ENCODE results near the gene RTEL1. TPM values are rescaled to one million over a fixed set of nuclear protein-coding genes. Genes with fewer than 3 reads are reported as not detected.
A peak's percentile ranks its signal among the peaks of the same experiment; 100 is the strongest.
"Not testable (repeated sequence)": the region's sequence is repeated elsewhere in the genome, so short reads cannot be mapped to it uniquely, and the experiment has no call there.

RTEL1 gene
- total and polyA plus RNA-seq, 9 of the 15 experiments (the other 6 are each of a cell fraction or from before 2014, with no cell fraction given) = 0.36 to 61.0 (median 17.9) TPM

GRCh38 chr20:63628246-63628975 is 29.7 kb upstream of the RTEL1 start (continued):
- TF ChIP-seq KAT7 (CRISPR knock-in tag; IDR thresholded peaks at IDR 0.05; ENCODE audit: borderline replicate concordance) (0 out of 2 replicates have a peak, but pooled peaks have one; percentile 85), POLR2B (IDR thresholded peaks at IDR 0.05; ENCODE audit: low read depth, partially characterized antibody) (peak; percentile 63), DACH1 (IDR thresholded peaks at IDR 0.05; ENCODE audit: partially characterized antibody) (peak; percentile 72)

GRCh38 chr20:63630956-63631355 is 27.2 kb upstream of the RTEL1 start:
- H2AFZ ChIP-seq (ENCODE audit: low read depth, low read length); H3K9me1 ChIP-seq (ENCODE audit: control insufficient read depth, insufficient read depth, low read length); in situ Hi-C loops (cut with MboI); ATAC-seq; H4K20me1 ChIP-seq (replicated peaks; ENCODE audit: control insufficient read depth, insufficient read depth, low read length); H3K4me3 ChIP-seq; CTCF ChIA-PET (ENCODE audit: low intra/inter-chr PET ratio); BruUV-seq (replicated peaks); H3K27me3 ChIP-seq (ENCODE audit: control insufficient read depth in 2 of 2, insufficient read depth in 2 of 2, low read length in 2 of 2); FAIRE-seq; DNase-seq (ENCODE audit: extremely low read depth in 1 of 4, low spot score in 3 of 4); H3K27ac ChIP-seq (ENCODE audit: extremely low read depth, low read depth, low read length); H3K36me3 ChIP-seq (ENCODE audit: control insufficient read depth, insufficient read depth, low read length); intact Hi-C loops (cut with micrococcal nuclease); H3K9me3 ChIP-seq (replicated peaks; ENCODE audit: control insufficient read depth, insufficient read depth, low read depth, low read length); H3K4me2 ChIP-seq (ENCODE audit: insufficient read depth, low read length); POLR2A ChIA-PET: not testable (repeated sequence)
- 87% methylated on average over 6 of the region's 6 CpGs for WGBS (ENCODE audit: insufficient coverage, low coverage, missing lambda C conversion rate)
- Histone ChIP-seq H3K9ac (ENCODE audit: insufficient read depth in 1 of 2, low read depth in 2 of 2, low read length in 2 of 2) (peak overlapping the region in 1 of 2 experiments; percentile 61; a peak in 1 of 4 replicates), H3K4me1 (replicated peaks in 1 of 2; ENCODE audit: control insufficient read depth in 2 of 2, insufficient read depth in 2 of 2, low read length in 2 of 2) (peaks cover 5 to 31% of the 10 kb centered on the region in 2 experiments; a peak in 4 of 5 replicates), H3K79me2 (ENCODE audit: control insufficient read depth, insufficient read depth, low read length) (peaks cover 27% of the 10 kb centered on the region)
- TF ChIP-seq ZNF121 (CRISPR knock-in tag; conservative IDR thresholded peaks at IDR 0.05) = peak; percentile 95

GRCh38 chr20:63631426-63631825 is 26.7 kb upstream of the RTEL1 start:
- H3K36me3 ChIP-seq (ENCODE audit: control insufficient read depth, insufficient read depth, low read length); H3K9me3 ChIP-seq (replicated peaks; ENCODE audit: control insufficient read depth, insufficient read depth, low read depth, low read length); DNase-seq (ENCODE audit: extremely low read depth in 1 of 4, low spot score in 3 of 4); in situ Hi-C loops (cut with MboI); H3K9me1 ChIP-seq (ENCODE audit: control insufficient read depth, insufficient read depth, low read length); ATAC-seq; FAIRE-seq; H3K27me3 ChIP-seq (ENCODE audit: control insufficient read depth in 2 of 2, insufficient read depth in 2 of 2, low read length in 2 of 2); H4K20me1 ChIP-seq (replicated peaks; ENCODE audit: control insufficient read depth, insufficient read depth, low read length); H3K27ac ChIP-seq (ENCODE audit: extremely low read depth, low read depth, low read length); BruUV-seq (replicated peaks); H3K9ac ChIP-seq (ENCODE audit: insufficient read depth in 1 of 2, low read depth in 2 of 2, low read length in 2 of 2); POLR2A ChIA-PET; CTCF ChIA-PET (ENCODE audit: low intra/inter-chr PET ratio); H2AFZ ChIP-seq (ENCODE audit: low read depth, low read length); H3K4me3 ChIP-seq; intact Hi-C loops (cut with micrococcal nuclease); H3K4me2 ChIP-seq (ENCODE audit: insufficient read depth, low read length): not testable (repeated sequence)
- H3K4me1 ChIP-seq (replicated peaks in 1 of 2; ENCODE audit: control insufficient read depth in 2 of 2, insufficient read depth in 2 of 2, low read length in 2 of 2) = peaks cover 5 to 26% of the 10 kb centered on the region in 2 experiments; a peak in 4 of 5 replicates
- WGBS (ENCODE audit: insufficient coverage, low coverage, missing lambda C conversion rate) = 62% methylated on average over 10 of the region's 10 CpGs
- H3K79me2 ChIP-seq (ENCODE audit: control insufficient read depth, insufficient read depth, low read length) = peaks cover 22% of the 10 kb centered on the region
